ENCODE results near the gene CNTN5.

Gene CNTN5

GRCh38 chr11:99968336-99968735, 947.6 kb downstream of the CNTN5 start:
- TF ChIP-seq RAD21 (IDR thresholded peaks at IDR 0.05; ENCODE audit: low read depth) = no peak
- no peak for TF ChIP-seq YY1 (IDR thresholded peaks at IDR 0.05; ENCODE audit: low read depth)
- no peak for TF ChIP-seq CREB1 (IDR thresholded peaks at IDR 0.05; ENCODE audit: low read depth)
- no peak for TF ChIP-seq EP300 (IDR thresholded peaks at IDR 0.05; ENCODE audit: borderline replicate concordance)
- TF ChIP-seq USF1 (IDR thresholded peaks at IDR 0.05) = no peak
- TF ChIP-seq FOXM1 (IDR thresholded peaks at IDR 0.05; ENCODE audit: borderline replicate concordance, low read depth) = no peak
- TF ChIP-seq REST (IDR thresholded peaks at IDR 0.05; ENCODE audit: low read depth) = no peak
- no peak for TF ChIP-seq ZBTB7A (IDR thresholded peaks at IDR 0.05; ENCODE audit: low read depth)
- TF ChIP-seq CEBPB (IDR thresholded peaks at IDR 0.05) = no peak
- no peak for TF ChIP-seq MAX (IDR thresholded peaks at IDR 0.05)
- TF ChIP-seq TEAD4 (IDR thresholded peaks at IDR 0.05) = no peak
- TF ChIP-seq NFIC (IDR thresholded peaks at IDR 0.05) = no peak
- TF ChIP-seq TAF1 (IDR thresholded peaks at IDR 0.05; ENCODE audit: low read depth) = no peak
- no peak for TF ChIP-seq TCF12 (IDR thresholded peaks at IDR 0.05; ENCODE audit: low read depth)
- TF ChIP-seq EGR1 (IDR thresholded peaks at IDR 0.05) = no peak

- TF ChIP-seq YY1 (IDR thresholded peaks at IDR 0.05; ENCODE audit: low read depth) (no peak), EGR1 (IDR thresholded peaks at IDR 0.05) (no peak), RAD21 (IDR thresholded peaks at IDR 0.05; ENCODE audit: low read depth) (no peak), EP300 (IDR thresholded peaks at IDR 0.05; ENCODE audit: borderline replicate concordance) (no peak), FOXM1 (IDR thresholded peaks at IDR 0.05; ENCODE audit: borderline replicate concordance, low read depth) (no peak), TCF12 (IDR thresholded peaks at IDR 0.05; ENCODE audit: low read depth) (no peak), TAF1 (IDR thresholded peaks at IDR 0.05; ENCODE audit: low read depth) (no peak), REST (IDR thresholded peaks at IDR 0.05; ENCODE audit: low read depth) (no peak), CEBPB (IDR thresholded peaks at IDR 0.05) (no peak), CREB1 (IDR thresholded peaks at IDR 0.05; ENCODE audit: low read depth) (no peak), MAX (IDR thresholded peaks at IDR 0.05) (no peak), ZBTB7A (IDR thresholded peaks at IDR 0.05; ENCODE audit: low read depth) (no peak), NFIC (IDR thresholded peaks at IDR 0.05) (no peak), TEAD4 (IDR thresholded peaks at IDR 0.05) (no peak)
Observed at GRCh38 chr11:99973993-99974392, 953.2 kb downstream of the CNTN5 start.

- TF ChIP-seq CEBPB (IDR thresholded peaks at IDR 0.05) (no peak), MAX (IDR thresholded peaks at IDR 0.05) (no peak), YY1 (IDR thresholded peaks at IDR 0.05; ENCODE audit: low read depth) (no peak), EGR1 (IDR thresholded peaks at IDR 0.05) (no peak), ZBTB7A (IDR thresholded peaks at IDR 0.05; ENCODE audit: low read depth) (no peak), RAD21 (IDR thresholded peaks at IDR 0.05; ENCODE audit: low read depth) (no peak), EP300 (IDR thresholded peaks at IDR 0.05; ENCODE audit: borderline replicate concordance) (no peak), USF1 (IDR thresholded peaks at IDR 0.05) (no peak), NFIC (IDR thresholded peaks at IDR 0.05) (no peak), TEAD4 (IDR thresholded peaks at IDR 0.05) (no peak), REST (IDR thresholded peaks at IDR 0.05; ENCODE audit: low read depth) (no peak), FOXM1 (IDR thresholded peaks at IDR 0.05; ENCODE audit: borderline replicate concordance, low read depth) (no peak), TAF1 (IDR thresholded peaks at IDR 0.05; ENCODE audit: low read depth) (no peak), CREB1 (IDR thresholded peaks at IDR 0.05; ENCODE audit: low read depth) (no peak), TCF12 (IDR thresholded peaks at IDR 0.05; ENCODE audit: low read depth) (no peak)
Observed at GRCh38 chr11:99979042-99979441, 958.3 kb downstream of the CNTN5 start.

Data from Ishikawa (cell line).